ENCODE measurements around the gene ASL.
"Not testable (repeated sequence)": the region's sequence is repeated elsewhere in the genome, so short reads cannot be mapped to it uniquely, and the experiment has no call there.

The ASL gene

GRCh38 chr7:66047426-66047825 is 28.2 kb upstream of the ASL start:
- Histone ChIP-seq H3K27me3 (peaks cover 22 to 32% (median 29%) of the 10 kb centered on the region in 11 experiments), H3K27ac (no peak overlapping the region), H3K9me3 (replicated peaks in 1 of 11) (no peaks in the 10 kb centered on the region), H4K20me1 (no peaks in the 10 kb centered on the region), H3K4me2 (no peak overlapping the region), H3K36me3 (no peaks in the 10 kb centered on the region), H3K9ac (no peak overlapping the region), H3K4me3 (no peak overlapping the region), H3K4me1 (peaks cover 0 to 10% (median 7%) of the 10 kb centered on the region in 10 experiments; a peak in 15 of 20 replicates)
- no peak for TF ChIP-seq Cebpa-rat (IDR thresholded peaks at IDR 0.05)

- H3K9ac ChIP-seq; H4K20me1 ChIP-seq; H3K36me3 ChIP-seq; H3K9me3 ChIP-seq (replicated peaks in 1 of 11); H3K4me2 ChIP-seq; H3K27ac ChIP-seq; H3K27me3 ChIP-seq; H3K4me1 ChIP-seq; H3K4me3 ChIP-seq: not testable (repeated sequence)
Measured at GRCh38 chr7:66049886-66050285, 25.7 kb upstream of the ASL start.

- H3K27ac ChIP-seq, result no peak overlapping the region
- no peaks in the 10 kb centered on the region for H3K4me1 ChIP-seq
- no peaks in the 10 kb centered on the region for H3K9me3 ChIP-seq (replicated peaks in 1 of 11)
- H3K9ac ChIP-seq, result no peak overlapping the region
- no peak overlapping the region for H3K4me2 ChIP-seq
- no peaks in the 10 kb centered on the region for H3K36me3 ChIP-seq
- H3K27me3 ChIP-seq, result peaks cover 0 to 3% (median 0%) of the 10 kb centered on the region in 11 experiments; a peak in 5 of 22 replicates
- H4K20me1 ChIP-seq, result no peaks in the 10 kb centered on the region
- H3K4me3 ChIP-seq, result no peak overlapping the region
- no peak for TF ChIP-seq Cebpa-rat (IDR thresholded peaks at IDR 0.05)
Measured at GRCh38 chr7:66050337-66050957, 25.2 kb upstream of the ASL start.

GRCh38 chr7:66050990-66051448 is 24.6 kb upstream of the ASL start:
- Histone ChIP-seq H3K9me3 (replicated peaks in 1 of 11) (no peaks in the 10 kb centered on the region), H3K4me3 (no peak overlapping the region), H3K27ac (no peak overlapping the region), H3K4me1 (no peaks in the 10 kb centered on the region), H3K4me2 (no peak overlapping the region), H3K36me3 (no peaks in the 10 kb centered on the region), H3K27me3 (no peaks in the 10 kb centered on the region), H4K20me1 (no peaks in the 10 kb centered on the region), H3K9ac (no peak overlapping the region)
- no peak for TF ChIP-seq Cebpa-rat (IDR thresholded peaks at IDR 0.05)

GRCh38 chr7:66052447-66052846 is 23.2 kb upstream of the ASL start:
- H3K4me1 ChIP-seq, result no peaks in the 10 kb centered on the region
- H3K4me3 ChIP-seq, result no peak overlapping the region
- H3K4me2 ChIP-seq, result no peak overlapping the region
- no peak overlapping the region for H3K9ac ChIP-seq
- no peak for TF ChIP-seq Cebpa-rat (IDR thresholded peaks at IDR 0.05)
- H4K20me1 ChIP-seq, result no peaks in the 10 kb centered on the region
- no peaks in the 10 kb centered on the region for H3K36me3 ChIP-seq
- H3K9me3 ChIP-seq (replicated peaks in 1 of 11), result no peaks in the 10 kb centered on the region
- H3K27ac ChIP-seq, result no peak overlapping the region
- no peaks in the 10 kb centered on the region for H3K27me3 ChIP-seq

GRCh38 chr7:66054063-66054462 is 21.6 kb upstream of the ASL start:
- no peaks in the 10 kb centered on the region for H3K4me1 ChIP-seq
- H4K20me1 ChIP-seq, result no peaks in the 10 kb centered on the region
- H3K4me3 ChIP-seq, result no peak overlapping the region
- TF ChIP-seq Cebpa-rat (IDR thresholded peaks at IDR 0.05), result no peak
- no peak overlapping the region for H3K4me2 ChIP-seq
- H3K36me3 ChIP-seq, result no peaks in the 10 kb centered on the region
- H3K27me3 ChIP-seq, result no peaks in the 10 kb centered on the region
- no peaks in the 10 kb centered on the region for H3K9me3 ChIP-seq (replicated peaks in 1 of 11)
- no peak overlapping the region for H3K27ac ChIP-seq
- H3K9ac ChIP-seq, result no peak overlapping the region

- H3K4me3 ChIP-seq, result no peak overlapping the region
- H3K4me1 ChIP-seq, result no peaks in the 10 kb centered on the region
- H3K27me3 ChIP-seq, result no peaks in the 10 kb centered on the region
- no peaks in the 10 kb centered on the region for H3K36me3 ChIP-seq
- TF ChIP-seq Cebpa-rat (IDR thresholded peaks at IDR 0.05), result no peak
- no peak overlapping the region for H3K9ac ChIP-seq
- no peak overlapping the region for H3K27ac ChIP-seq
- H3K9me3 ChIP-seq (replicated peaks in 1 of 11), result no peaks in the 10 kb centered on the region
- no peaks in the 10 kb centered on the region for H4K20me1 ChIP-seq
- no peak overlapping the region for H3K4me2 ChIP-seq
Measured at GRCh38 chr7:66055321-66055956, 20.2 kb upstream of the ASL start.

- Histone ChIP-seq H3K9ac (no peak overlapping the region), H3K27ac (no peak overlapping the region), H4K20me1 (no peaks in the 10 kb centered on the region), H3K4me2 (no peak overlapping the region), H3K4me3 (no peak overlapping the region), H3K27me3 (no peaks in the 10 kb centered on the region), H3K9me3 (replicated peaks in 1 of 11) (no peaks in the 10 kb centered on the region), H3K36me3 (no peaks in the 10 kb centered on the region), H3K4me1 (no peaks in the 10 kb centered on the region)
- no peak for TF ChIP-seq Cebpa-rat (IDR thresholded peaks at IDR 0.05)
Measured at GRCh38 chr7:66060796-66061195, 14.8 kb upstream of the ASL start.

GRCh38 chr7:66069732-66070131 is 5.9 kb upstream of the ASL start:
- H4K20me1 ChIP-seq, result no peaks in the 10 kb centered on the region

GRCh38 chr7:66070222-66070621 is 5.4 kb upstream of the ASL start:
- no peaks in the 10 kb centered on the region for H4K20me1 ChIP-seq
- no peaks in the 10 kb centered on the region for H3K36me3 ChIP-seq
- no peak for TF ChIP-seq Cebpa-rat (IDR thresholded peaks at IDR 0.05)
- no peak overlapping the region for H3K9ac ChIP-seq
- peaks cover 0 to 6% (median 0%) of the 10 kb centered on the region in 10 experiments; a peak in 3 of 20 replicates for H3K4me1 ChIP-seq
- H3K9me3 ChIP-seq (replicated peaks in 1 of 11), result no peaks in the 10 kb centered on the region
- H3K27me3 ChIP-seq, result no peaks in the 10 kb centered on the region
- H3K4me3 ChIP-seq, result no peak overlapping the region
- no peak overlapping the region; a peak in 1 of 22 replicates for H3K4me2 ChIP-seq
- no peak overlapping the region for H3K27ac ChIP-seq

More at GRCh38 chr7:66069732-66070131, 5.9 kb upstream of the ASL start:
- Histone ChIP-seq H3K36me3 (no peaks in the 10 kb centered on the region), H3K27ac (no peak overlapping the region), H3K4me1 (peaks cover 0 to 6% (median 0%) of the 10 kb centered on the region in 10 experiments; a peak in 3 of 20 replicates), H3K27me3 (no peaks in the 10 kb centered on the region), H3K4me2 (no peak overlapping the region), H3K9ac (no peak overlapping the region), H3K9me3 (replicated peaks in 1 of 11) (no peaks in the 10 kb centered on the region), H3K4me3 (no peak overlapping the region)
- TF ChIP-seq Cebpa-rat (IDR thresholded peaks at IDR 0.05), result no peak

GRCh38 chr7:66072208-66072607 is 3.4 kb upstream of the ASL start:
- H3K4me3 ChIP-seq; H3K27me3 ChIP-seq; H3K9me3 ChIP-seq (replicated peaks in 1 of 11); H3K9ac ChIP-seq; H3K27ac ChIP-seq; H3K36me3 ChIP-seq; H4K20me1 ChIP-seq; H3K4me2 ChIP-seq: not testable (repeated sequence)
- peaks cover 11 to 17% (median 14%) of the 10 kb centered on the region in 10 experiments for H3K4me1 ChIP-seq

Measured in BLaER1 treated with 17β-estradiol and CSF1 and Interleukin-3, amounts not matched to agents 10 nM and 100 nM (cell line).